Measurements from ENCODE around the gene MBD2. TPM values are rescaled to one million over a fixed set of nuclear protein-coding genes. Genes with fewer than 3 reads are reported as not detected.

Gene MBD2
- total RNA-seq (2014; rRNA removed; shearing (Covaris generic)): 11.9 and 13.9 TPM in 2 replicates

GRCh38 chr18:54224379-54225014 is at the start of gene MBD2:
Gene MBD2, minus strand, starts transcription at chr18:54224669. Its CDS starts 110 bp downstream, at chr18:54224559.

Small RNAs within 50 kb of the gene (small RNA-seq; reads per million reads assigned to genes)
- gene SNORA37: 1.5 reads per million, percentile 66 among the genes with 10 or more reads in this experiment

Other genes with a start within 250 kb of the MBD2 start
- gene POLI, start 44.8 kb upstream of the MBD2 start, total RNA-seq (2014; rRNA removed; shearing (Covaris generic)): 9.6 and 15.0 TPM in 2 replicates
- 0.29 TPM in 1 of 2 replicates, not detected in the other for gene STARD6, start 133.2 kb upstream of the MBD2 start, total RNA-seq (2014; rRNA removed; shearing (Covaris generic))
- 3.9 and 4.0 TPM in 2 replicates for gene C18orf54, start 133.2 kb upstream of the MBD2 start, total RNA-seq (2014; rRNA removed; shearing (Covaris generic))